ENCODE measurements around the gene RFNG.
A peak's percentile ranks its signal among the peaks of the same experiment; 100 is the strongest.

Gene RFNG

DNA sequence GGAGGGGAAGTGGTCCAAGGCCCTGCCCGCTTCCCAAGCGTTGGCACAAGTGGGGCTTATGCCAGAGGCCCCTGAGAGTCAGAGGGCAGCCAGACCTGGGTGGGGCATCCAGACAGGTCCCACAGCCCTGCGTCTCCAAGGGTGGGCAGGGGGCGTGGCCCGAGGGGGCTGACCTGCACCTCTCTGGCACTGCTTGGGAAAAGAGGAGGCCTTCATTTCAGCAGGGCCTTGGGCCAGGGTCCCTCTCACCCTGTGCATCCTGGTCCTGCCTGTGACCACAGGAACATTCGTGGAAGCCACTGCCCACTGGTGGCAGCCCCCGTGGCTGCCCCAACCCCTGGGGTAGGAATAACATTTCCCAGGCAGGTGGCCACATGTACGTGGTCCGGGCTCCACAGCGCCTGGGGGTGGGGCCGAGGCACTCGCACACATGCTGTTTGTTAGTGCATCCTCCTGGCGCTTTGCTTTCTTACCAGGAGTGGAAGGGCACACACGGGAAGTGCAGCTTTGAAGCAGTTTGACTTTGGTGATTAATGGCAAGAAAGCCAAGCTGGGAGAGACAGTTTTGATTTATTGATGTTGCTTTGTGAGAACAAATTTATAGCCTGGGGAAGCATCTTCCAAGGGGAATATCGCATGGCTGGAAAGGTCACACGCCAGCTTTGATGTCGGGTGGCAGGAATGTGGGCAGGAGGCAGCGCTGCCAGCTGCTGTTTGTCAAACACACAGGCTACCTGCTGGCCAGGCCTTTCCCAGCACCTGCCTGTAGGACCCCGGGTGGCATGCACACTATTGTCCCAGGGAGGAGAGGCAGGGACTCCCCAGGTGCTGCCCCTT is 33.2 kb downstream of the RFNG start:
- H3K27me3 Mint-ChIP-seq = no peaks in the 10 kb centered on the region
- peaks cover 30% of the 10 kb centered on the region for H3K36me3 Mint-ChIP-seq (ENCODE audit: low read depth)
- H3K4me3 Mint-ChIP-seq = no peak overlapping the region
- peak overlapping the region; percentile 22 for H3K27ac Mint-ChIP-seq
- no peak for DNase-seq
- H3K4me1 Mint-ChIP-seq (ENCODE audit: low read depth) = peaks cover 17% of the 10 kb centered on the region
- no peaks in the 10 kb centered on the region for H3K9me3 Mint-ChIP-seq

DNA sequence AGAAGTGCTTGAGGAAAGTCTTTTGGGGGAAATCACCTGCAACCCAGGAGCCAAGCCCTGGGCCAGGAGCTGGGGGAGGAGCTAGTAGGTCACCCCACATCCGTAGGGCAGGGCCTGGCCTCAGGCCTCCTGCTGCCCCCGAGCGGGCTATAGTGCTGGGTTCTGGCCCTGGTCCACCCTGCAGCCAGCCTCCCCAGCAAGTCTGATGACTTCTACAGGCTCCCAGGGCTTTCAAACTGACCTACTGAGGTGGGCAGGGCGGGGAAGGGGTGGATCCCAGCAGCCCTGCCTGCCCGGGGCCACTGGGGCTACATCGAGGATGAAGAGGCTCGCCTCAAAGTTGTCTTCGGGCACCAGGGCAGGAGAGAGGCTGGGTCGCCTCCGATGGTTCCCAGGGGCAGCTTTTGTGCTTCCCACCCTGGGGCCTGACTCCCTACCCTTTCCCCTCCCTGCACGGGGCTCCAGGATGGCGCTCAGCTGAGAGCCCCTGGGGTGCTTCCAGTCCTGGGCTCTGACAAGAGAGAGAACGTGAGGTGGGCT is 33.9 kb downstream of the RFNG start:
- no peak overlapping the region for H3K4me3 Mint-ChIP-seq
- H3K36me3 Mint-ChIP-seq (ENCODE audit: low read depth) = peaks cover 30% of the 10 kb centered on the region
- peaks cover 17% of the 10 kb centered on the region for H3K4me1 Mint-ChIP-seq (ENCODE audit: low read depth)
- DNase-seq = no peak
- H3K27ac Mint-ChIP-seq = no peak overlapping the region
- H3K27me3 Mint-ChIP-seq = no peaks in the 10 kb centered on the region
- no peaks in the 10 kb centered on the region for H3K9me3 Mint-ChIP-seq

DNA sequence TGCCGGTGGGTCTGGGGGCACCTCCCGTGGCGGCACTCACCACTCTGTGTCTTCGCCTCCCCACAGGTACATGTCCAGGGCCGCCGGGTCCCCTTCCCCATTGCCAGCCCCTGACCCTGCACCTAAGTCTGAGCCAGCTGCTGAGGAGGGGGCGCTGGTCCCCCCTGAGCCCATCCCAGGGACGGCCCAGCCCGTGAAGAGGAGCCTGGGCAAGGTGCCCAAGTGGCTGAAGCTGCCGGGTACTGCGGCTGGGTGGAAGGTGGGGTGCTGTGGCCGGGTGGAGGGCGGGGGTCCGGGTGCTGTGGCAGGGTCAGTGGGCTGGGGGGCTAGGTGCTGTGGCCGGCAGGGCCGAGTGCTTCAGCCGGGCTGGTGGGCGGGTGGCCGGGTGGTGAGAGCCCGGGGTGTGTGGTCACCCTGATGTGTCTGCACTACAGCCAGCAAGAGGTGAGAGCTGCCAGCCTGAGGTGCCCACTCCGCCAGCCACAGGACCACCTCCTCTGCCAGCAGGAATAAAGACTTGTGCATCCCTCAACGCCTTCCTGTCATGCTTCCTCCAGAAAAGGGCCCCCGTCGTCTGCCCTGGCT is 34.6 kb downstream of the RFNG start:
- H3K4me3 Mint-ChIP-seq = no peak overlapping the region
- no peak for DNase-seq
- peaks cover 28% of the 10 kb centered on the region for H3K36me3 Mint-ChIP-seq (ENCODE audit: low read depth)
- no peak overlapping the region for H3K27ac Mint-ChIP-seq
- H3K9me3 Mint-ChIP-seq = no peaks in the 10 kb centered on the region
- no peaks in the 10 kb centered on the region for H3K27me3 Mint-ChIP-seq
- peaks cover 17% of the 10 kb centered on the region for H3K4me1 Mint-ChIP-seq (ENCODE audit: low read depth)

DNA sequence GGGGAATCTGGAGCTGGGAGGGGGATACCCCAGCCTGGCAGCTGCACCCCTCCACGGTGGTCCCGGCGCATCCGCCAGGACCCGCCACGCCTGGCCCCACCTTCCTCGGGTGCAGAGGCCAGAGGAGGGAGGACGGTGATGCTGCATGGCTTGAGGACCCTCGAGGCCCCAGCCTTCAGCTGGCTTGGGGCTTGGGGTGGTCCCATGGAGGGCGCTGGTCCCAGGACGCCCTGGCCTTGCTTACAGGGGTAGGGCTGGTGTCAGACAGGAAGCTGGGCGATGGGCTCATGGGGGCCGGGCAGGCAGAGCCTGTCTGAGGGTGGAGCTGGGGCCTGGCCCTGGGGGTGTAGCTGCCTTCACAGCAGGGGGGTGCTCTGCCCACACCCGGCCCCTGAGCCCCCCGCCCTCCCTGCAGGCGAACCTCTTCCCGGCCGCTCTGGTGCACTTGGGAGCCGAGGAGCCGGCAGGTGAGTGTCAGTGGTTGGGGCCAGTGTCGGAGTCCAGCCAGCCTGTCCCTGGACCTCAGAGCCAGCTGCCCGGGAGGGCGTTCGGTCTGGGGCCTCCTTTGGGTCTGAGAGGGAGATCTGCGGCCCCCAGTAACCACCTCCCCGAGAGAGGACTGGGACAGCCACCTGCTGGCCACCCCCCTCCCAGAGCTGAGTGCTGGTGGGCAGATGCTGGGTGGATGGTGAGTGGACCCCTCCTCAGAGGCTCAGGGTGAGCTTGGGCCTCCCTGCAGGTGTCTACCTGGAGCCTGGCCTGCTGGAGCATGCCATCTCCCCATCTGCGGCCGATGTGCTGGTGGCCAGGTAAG is 35.3 kb downstream of the RFNG start:
- peaks cover 11% of the 10 kb centered on the region for H3K4me1 Mint-ChIP-seq (ENCODE audit: low read depth)
- DNase-seq = no peak
- no peak overlapping the region for H3K4me3 Mint-ChIP-seq
- no peaks in the 10 kb centered on the region for H3K9me3 Mint-ChIP-seq
- peaks cover 22% of the 10 kb centered on the region for H3K36me3 Mint-ChIP-seq (ENCODE audit: low read depth)
- H3K27me3 Mint-ChIP-seq = no peaks in the 10 kb centered on the region
- no peak overlapping the region for H3K27ac Mint-ChIP-seq

DNA sequence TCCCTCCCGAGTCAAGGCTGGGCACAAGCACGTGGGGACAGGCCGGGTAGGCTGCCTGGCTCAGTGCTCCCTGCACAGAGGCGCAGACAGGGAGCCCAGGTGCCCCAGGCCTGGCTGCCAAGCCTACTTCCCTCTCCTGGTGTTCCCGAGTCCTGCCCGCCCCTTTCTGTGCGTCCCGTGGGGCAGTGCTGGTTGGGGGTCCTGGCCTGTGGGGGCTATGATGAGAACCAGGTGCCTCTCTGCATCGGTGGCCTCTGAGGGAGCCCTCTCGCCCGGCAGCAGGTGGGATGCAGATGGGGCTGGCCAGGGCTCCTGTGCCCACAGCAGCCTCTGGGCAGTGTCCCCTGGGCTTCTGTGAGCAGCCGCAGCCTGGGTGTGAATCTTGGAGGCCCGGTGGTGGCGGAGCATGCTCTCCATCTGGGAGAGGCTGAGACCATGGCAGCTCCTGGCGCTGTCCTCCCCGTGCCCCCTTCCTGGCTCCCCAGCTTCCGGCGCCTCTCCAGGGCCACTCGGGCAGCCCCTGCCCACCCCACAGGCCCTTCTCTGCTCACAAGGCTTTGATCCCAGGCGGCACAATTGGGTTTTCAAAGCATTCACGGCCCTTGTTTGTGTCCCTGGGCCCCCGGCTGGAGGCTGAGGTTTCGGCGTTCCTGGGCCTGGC is 36.2 kb downstream of the RFNG start:
- DNase-seq = no peak
- Mint-ChIP-seq H3K9me3 (no peaks in the 10 kb centered on the region), H3K4me1 (ENCODE audit: low read depth) (peaks cover 2% of the 10 kb centered on the region), H3K4me3 (no peak overlapping the region), H3K27ac (no peak overlapping the region), H3K27me3 (no peaks in the 10 kb centered on the region), H3K36me3 (ENCODE audit: low read depth) (peaks cover 17% of the 10 kb centered on the region)

DNA sequence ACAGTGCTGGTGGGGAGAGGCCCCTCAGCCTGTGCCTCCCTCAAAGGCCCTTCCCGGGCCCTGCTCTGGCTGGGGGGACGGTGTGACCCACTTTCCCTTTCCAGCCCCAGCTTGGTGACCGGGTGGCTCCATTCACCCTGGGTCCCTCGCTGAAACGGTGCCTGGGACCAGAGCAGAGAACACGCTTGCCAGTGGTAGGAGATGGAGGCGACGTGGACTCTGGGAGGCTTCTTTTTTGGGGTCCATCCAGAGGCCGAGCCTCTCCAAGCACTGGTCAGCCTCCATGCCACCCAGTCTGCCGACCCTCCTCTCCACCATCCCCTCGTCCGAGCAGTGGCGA is 36.7 kb downstream of the RFNG start:
- peaks cover 14% of the 10 kb centered on the region for H3K36me3 Mint-ChIP-seq (ENCODE audit: low read depth)
- H3K27ac Mint-ChIP-seq = no peak overlapping the region
- no peak overlapping the region for H3K4me3 Mint-ChIP-seq
- H3K27me3 Mint-ChIP-seq = no peaks in the 10 kb centered on the region
- no peaks in the 10 kb centered on the region for H3K9me3 Mint-ChIP-seq
- no peaks in the 10 kb centered on the region for H3K4me1 Mint-ChIP-seq (ENCODE audit: low read depth)
- DNase-seq = no peak

DNA sequence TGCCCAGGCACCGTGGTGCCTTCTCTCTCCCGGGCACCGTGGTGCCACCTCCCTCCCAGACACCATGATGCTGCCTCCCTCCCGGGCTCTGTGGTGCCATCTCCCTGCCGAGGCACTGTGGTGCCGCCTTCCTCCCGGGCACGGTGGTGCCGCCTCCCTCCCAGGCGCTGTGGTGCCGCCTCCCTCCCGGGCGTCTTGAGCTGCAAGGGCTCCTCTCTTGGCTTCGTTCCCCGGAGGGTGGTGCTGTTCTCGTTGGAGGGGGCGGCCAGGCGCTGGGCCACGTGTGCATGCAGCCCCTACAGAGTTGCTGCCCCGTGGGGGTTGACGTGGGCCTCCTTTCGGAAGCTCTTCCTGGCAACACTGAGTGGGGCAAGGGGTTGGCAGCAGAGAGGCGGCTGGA is 37.2 kb downstream of the RFNG start:
- Mint-ChIP-seq H3K27me3 (no peaks in the 10 kb centered on the region), H3K36me3 (ENCODE audit: low read depth) (peaks cover 14% of the 10 kb centered on the region), H3K4me1 (ENCODE audit: low read depth) (no peaks in the 10 kb centered on the region), H3K4me3 (no peak overlapping the region), H3K9me3 (no peaks in the 10 kb centered on the region), H3K27ac (no peak overlapping the region)
- no peak for DNase-seq

DNA sequence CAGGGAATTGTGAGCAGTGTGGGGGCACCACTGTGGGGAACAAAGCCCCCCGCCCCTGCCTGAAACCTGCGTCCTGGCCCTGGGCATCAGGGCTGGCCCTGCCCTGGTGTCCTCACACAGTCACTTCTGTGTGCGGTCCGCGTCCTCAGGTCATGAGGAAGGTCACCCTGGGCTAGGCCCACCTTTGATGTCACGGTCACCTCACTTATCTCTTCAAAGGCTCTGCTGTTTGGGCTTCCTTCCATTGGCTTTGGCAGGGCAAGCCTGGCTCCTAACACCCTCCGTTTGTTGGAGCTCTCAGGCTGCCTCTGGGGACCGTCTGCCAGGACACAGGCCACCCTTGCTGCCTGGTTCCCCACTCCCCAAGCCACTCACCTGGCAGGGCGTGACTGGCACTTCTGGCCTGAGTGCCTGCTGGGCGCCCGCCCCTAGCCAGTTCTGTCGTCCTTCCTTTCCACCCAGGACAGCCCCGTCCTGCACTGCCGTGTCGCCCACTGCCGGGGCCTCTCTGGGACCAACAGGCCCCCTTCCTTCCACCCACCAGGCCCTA is 37.8 kb downstream of the RFNG start:
- no peaks in the 10 kb centered on the region for H3K4me1 Mint-ChIP-seq (ENCODE audit: low read depth)
- no peaks in the 10 kb centered on the region for H3K9me3 Mint-ChIP-seq
- peak overlapping the region; percentile 40 for H3K27ac Mint-ChIP-seq
- no peak for DNase-seq
- H3K36me3 Mint-ChIP-seq (ENCODE audit: low read depth) = peaks cover 12% of the 10 kb centered on the region
- no peak overlapping the region for H3K4me3 Mint-ChIP-seq
- no peaks in the 10 kb centered on the region for H3K27me3 Mint-ChIP-seq

DNA sequence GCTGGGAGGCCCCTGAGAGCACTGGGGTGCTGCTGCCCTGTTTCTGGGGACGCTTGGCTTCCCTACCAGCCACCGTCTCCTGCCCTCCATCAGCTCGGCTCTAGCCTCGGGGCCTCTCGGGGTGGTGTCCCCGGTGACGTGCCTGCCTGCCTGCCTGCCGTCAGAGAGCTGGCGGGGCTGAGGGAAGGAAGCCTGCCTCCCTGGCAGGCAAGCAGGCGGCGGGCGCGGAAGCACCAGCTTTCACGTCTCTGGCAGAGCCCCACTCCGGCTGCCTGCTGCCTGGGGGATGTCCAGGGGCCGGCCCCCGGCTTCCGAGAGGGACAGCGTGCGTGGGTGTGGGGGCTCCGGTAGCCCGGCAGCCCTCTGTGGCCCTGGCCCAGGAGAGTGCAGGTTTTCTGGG is 38.3 kb downstream of the RFNG start:
- H3K4me3 Mint-ChIP-seq = no peak overlapping the region
- H3K4me1 Mint-ChIP-seq (ENCODE audit: low read depth) = no peaks in the 10 kb centered on the region
- no peaks in the 10 kb centered on the region for H3K9me3 Mint-ChIP-seq
- H3K27me3 Mint-ChIP-seq = no peaks in the 10 kb centered on the region
- H3K36me3 Mint-ChIP-seq (ENCODE audit: low read depth) = peaks cover 7% of the 10 kb centered on the region
- no peak overlapping the region for H3K27ac Mint-ChIP-seq
- DNase-seq = no peak

DNA sequence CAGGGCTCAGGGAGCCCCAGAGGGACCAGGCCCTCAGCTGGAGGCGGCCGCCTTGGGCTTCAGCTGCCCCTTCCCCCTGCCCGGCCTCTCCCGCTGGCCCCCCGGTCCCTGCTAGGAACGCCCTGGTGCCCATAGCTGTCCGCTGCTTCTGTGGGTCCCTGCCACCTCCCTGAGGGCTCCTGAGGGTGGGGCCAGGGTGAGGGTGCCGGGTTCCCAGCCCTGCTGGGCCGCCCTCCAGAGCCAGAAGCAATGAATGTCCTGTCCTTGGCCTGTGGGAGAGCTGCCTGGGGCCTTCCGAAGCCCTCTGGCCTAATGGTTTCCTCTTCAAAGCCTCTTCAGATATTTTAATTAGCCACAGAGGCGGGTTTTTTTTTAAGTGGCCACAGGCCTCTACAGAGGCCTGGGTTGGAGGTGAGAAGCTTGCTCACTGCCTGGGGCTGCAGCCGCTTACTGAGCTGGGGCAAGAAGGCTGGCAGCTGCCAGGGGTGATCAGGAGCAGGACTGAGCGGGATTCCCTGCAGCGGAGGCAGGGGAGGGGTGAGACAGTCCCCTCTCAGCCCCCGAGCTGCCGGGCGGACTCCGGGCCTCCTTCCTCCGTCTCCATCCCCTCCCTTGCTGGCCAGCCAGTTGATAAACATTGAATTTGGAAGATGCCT is 38.8 kb downstream of the RFNG start:
- no peak for DNase-seq
- Mint-ChIP-seq H3K27ac (no peak overlapping the region), H3K36me3 (ENCODE audit: low read depth) (peaks cover 3% of the 10 kb centered on the region), H3K4me3 (no peak overlapping the region), H3K9me3 (no peaks in the 10 kb centered on the region), H3K4me1 (ENCODE audit: low read depth) (no peaks in the 10 kb centered on the region), H3K27me3 (no peaks in the 10 kb centered on the region)

DNA sequence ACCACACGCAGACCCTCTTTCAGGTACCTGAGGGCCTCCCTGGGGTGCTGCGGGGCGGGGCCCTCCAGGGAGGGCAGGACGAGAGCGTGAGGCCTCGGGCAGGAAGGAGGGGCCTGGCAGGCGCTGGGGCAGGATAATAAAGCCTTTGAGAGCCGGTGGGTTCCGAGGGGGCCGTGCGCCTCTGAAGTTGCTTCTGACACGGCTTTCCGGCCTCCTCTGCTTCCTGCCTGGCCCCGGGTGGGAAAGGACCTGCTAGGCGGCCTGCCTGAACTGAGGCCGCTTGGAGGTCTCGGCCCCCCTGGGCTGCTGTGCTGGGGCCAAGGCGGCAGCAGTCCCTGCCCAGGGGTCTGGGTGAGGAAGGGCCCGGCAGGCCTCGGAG is 39.4 kb downstream of the RFNG start:
- H3K4me3 Mint-ChIP-seq = no peak overlapping the region
- peaks cover under 1% of the 10 kb centered on the region for H3K36me3 Mint-ChIP-seq (ENCODE audit: low read depth)

DNA sequence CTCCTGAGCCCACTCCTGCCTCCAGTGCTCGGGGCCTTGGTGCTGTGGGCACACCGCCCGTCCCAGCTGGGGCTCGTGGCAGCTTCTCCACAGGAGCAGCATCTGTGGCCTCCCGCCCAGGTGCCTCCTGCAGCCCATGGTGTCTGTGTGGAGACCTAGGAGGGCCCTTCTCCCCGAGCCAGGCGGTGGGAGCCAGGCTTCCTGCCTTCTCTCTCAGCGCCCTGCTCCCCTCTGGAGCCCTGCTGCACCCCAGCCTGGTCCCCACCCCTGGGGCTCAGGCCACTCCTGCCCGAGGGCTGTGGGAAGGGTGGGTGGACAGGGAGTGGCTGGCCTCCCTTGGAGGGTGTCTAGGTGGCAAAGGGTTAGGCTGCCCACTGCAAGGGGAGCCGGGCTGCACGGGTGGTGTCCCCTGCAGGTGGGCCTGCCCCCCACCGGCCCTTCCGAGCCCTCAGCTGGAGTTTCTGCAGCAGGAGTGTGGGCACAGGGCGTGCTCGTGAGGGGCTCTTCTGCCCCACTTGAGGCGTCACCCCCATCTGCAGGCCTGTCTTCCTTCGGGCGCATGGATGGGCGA is 39.9 kb downstream of the RFNG start:
- no peak overlapping the region for H3K4me3 Mint-ChIP-seq
- no peaks in the 10 kb centered on the region for H3K27me3 Mint-ChIP-seq
- no peak overlapping the region for H3K27ac Mint-ChIP-seq
- H3K9me3 Mint-ChIP-seq = no peaks in the 10 kb centered on the region
- DNase-seq = no peak
- no peaks in the 10 kb centered on the region for H3K4me1 Mint-ChIP-seq (ENCODE audit: low read depth)
- H3K36me3 Mint-ChIP-seq (ENCODE audit: low read depth) = no peaks in the 10 kb centered on the region

More for the DNA sequence above, 39.4 kb downstream of the RFNG start:
- no peaks in the 10 kb centered on the region for H3K27me3 Mint-ChIP-seq
- no peaks in the 10 kb centered on the region for H3K9me3 Mint-ChIP-seq
- H3K27ac Mint-ChIP-seq = no peak overlapping the region
- no peaks in the 10 kb centered on the region for H3K4me1 Mint-ChIP-seq (ENCODE audit: low read depth)
- DNase-seq = no peak

DNA sequence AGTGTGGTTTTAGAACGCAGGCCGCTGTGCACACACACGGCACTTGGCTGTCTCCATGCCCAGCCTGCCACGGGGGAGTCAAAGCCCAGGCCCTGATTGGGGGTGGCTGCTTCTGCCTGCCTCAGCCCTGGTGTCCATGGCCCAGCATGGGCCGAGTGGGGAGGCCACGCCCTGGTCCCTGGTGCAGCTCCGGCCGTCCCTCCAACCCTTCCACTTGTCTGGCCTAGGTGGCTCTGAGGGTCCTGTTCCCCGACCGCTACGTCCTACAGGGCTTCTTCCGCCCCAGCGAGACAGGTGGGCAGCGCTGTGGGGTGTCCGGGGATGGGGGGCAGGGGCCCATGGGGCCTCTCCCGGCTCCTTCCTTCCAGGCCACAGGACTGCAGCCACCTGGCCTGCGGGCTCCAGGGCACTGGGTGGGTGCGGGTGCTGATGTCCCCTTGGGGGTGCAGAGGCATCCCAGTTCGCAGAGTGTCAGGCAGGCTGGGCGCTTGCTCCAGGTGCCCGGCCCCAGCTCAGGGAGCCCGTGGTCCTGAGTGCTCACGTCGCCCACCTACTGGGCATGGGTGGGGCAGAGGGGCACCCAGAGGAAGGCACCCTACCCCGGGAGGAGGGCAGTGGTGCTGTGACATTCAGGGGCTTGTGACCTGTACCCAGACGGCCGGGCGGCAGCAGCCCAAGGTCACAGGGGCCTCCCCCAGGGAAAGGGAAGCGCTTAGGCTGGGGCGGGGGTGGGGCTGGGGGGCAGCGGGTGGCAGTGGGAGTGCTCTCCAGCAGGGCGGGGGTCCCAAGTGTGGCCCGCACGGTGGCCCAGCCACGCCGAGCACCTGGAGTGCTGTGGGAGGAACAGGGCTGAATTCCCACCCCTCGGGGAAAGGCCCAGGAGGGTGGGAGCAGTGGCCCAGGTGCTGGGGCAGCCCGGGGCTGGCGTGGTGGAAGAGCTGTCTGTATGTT is 40.8 kb downstream of the RFNG start:
- H3K27ac Mint-ChIP-seq = no peak overlapping the region
- H3K4me1 Mint-ChIP-seq (ENCODE audit: low read depth) = no peaks in the 10 kb centered on the region
- no peaks in the 10 kb centered on the region for H3K36me3 Mint-ChIP-seq (ENCODE audit: low read depth)
- no peaks in the 10 kb centered on the region for H3K9me3 Mint-ChIP-seq
- H3K27me3 Mint-ChIP-seq = no peaks in the 10 kb centered on the region
- no peak overlapping the region for H3K4me3 Mint-ChIP-seq
- DNase-seq = no peak
